Tibial artery (tissue), 4 donors: ENCODE data around the gene CAMSAP2.

ENCODE experiments used
- DNase-seq, 2 donors: peaks; one replicate each; pipeline ENCODE4 v3.0.0-alpha.2; 2019
- H3K27ac ChIP-seq, 2 donors: fragments of 200-600 bp; sonication (generic) in 1 of 2; 1 replicate in 1 of 2; 2 replicates in 1 of 2; pipeline ENCODE4 v1.5.1; 2018 to 2019; ENCODE audit warnings: mild to moderate bottlenecking in 1 of 2
- H3K27me3 ChIP-seq, 2 donors: fragments of 200-600 bp; sonication (generic) in 1 of 2; one replicate each; pipeline versions ENCODE4 v1.5.1 to v1.6.0; 2016 to 2019
- H3K36me3 ChIP-seq, 3 donors: fragments of 200-600 bp; sonication (generic) in 2 of 3; one replicate each; pipeline ENCODE4 v1.5.1; 2016 to 2019; ENCODE audit warnings: mild to moderate bottlenecking in 2 of 3
- H3K4me1 ChIP-seq, 4 donors: fragments of 200-600 bp; sonication (generic) in 2 of 4; 1 replicate in 3 of 4; 2 replicates in 1 of 4; pipeline ENCODE4 v1.5.1; 2016 to 2019
- H3K4me3 ChIP-seq, 2 donors: fragments of 200-600 bp; sonication (generic) in 1 of 2; 1 replicate in 1 of 2; 2 replicates in 1 of 2; pipeline ENCODE4 v1.5.1; 2018 to 2019; ENCODE audit warnings: mild to moderate bottlenecking in 2 of 2
- H3K9me3 ChIP-seq, 3 donors: fragments of 200-600 bp; sonication (generic) in 1 of 3; one replicate each; pipeline ENCODE4 v1.5.1; 2016 to 2019
- CTCF ChIP-seq, 2 experiments: fragments of 200-600 bp in 1 of 2; fragments of 450-650 bp in 1 of 2; IDR thresholded peaks; one replicate each; pipeline ENCODE4 v1.5.1; 2017 to 2019; ENCODE audit warnings: antibody characterized with exemption in 2 of 2, mild to moderate bottlenecking in 1 of 2, moderate library complexity in 1 of 2
- intact Hi-C: fragments of 100-400 bp; cut with DNase I; formaldehyde crosslinking; loops from one replicate; pipeline ENCODE4 v1.15.0; 2023; ENCODE audit warnings: low total_unique reads

The CAMSAP2 gene

DNA sequence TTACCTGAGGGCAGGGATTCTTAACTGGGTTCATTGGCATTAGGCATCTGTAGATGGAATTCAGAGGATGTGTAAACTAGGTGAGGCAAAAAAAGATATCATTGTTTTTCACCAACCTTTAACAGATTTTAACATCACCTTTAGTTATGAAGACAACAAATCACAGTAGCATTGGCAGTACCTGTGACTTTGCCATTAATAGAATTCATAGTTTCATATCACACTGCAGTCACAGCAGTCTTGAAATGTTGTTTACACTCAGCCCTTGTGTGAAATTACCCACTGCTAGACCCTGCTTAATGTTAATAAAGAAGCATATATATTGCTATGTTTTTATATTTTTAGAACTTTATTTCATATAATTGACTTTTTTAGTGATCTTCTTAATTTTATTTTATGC lies 154.3 kb downstream of the CAMSAP2 start:
- Histone ChIP-seq H3K4me3 (no peak overlapping the region), H3K4me1 (peaks cover 0 to 20% (median 13%) of the 10 kb centered on the region in 4 donors), H3K36me3 (no peaks in the 10 kb centered on the region), H3K27ac (no peak overlapping the region), H3K27me3 (peaks cover 3 to 4% of the 10 kb centered on the region in 2 donors), H3K9me3 (no peaks in the 10 kb centered on the region)
- no peak for DNase-seq
- intact Hi-C loops = no loop called here
- no peak for TF ChIP-seq CTCF (IDR thresholded peaks at IDR 0.05)

DNA sequence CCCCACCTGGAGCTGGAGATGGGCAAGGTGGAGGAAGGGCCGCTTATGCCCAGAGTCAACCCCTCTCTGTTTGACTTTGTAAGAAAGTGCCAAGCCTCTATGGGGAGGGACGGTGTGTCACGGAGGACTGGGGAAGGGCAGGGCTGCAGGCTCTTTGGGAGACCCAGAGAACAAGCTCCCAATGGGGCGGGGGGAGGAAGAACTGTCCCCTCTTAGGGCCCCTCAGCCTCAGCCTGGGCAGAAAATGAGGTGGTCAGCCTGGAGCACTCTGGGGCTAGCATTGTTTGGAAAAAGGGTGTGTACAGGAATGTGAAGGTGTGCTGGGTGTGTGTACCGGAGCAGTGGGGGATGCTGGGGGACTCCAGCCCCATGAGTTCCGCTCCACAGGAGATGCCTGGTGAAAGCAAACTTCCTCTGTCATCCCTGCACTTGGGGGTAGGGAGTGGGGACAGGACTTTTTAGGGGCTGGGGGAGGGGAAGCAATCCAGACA lies 154.8 kb downstream of the CAMSAP2 start:
- intact Hi-C loops = no loop called here
- Histone ChIP-seq H3K9me3 (no peaks in the 10 kb centered on the region), H3K27me3 (peaks cover 3 to 4% of the 10 kb centered on the region in 2 donors), H3K4me3 (no peak overlapping the region), H3K36me3 (no peaks in the 10 kb centered on the region), H3K27ac (no peak overlapping the region), H3K4me1 (peaks cover 0 to 20% (median 13%) of the 10 kb centered on the region in 4 donors)
- DNase-seq = no peak
- TF ChIP-seq CTCF (IDR thresholded peaks at IDR 0.05) = no peak

- H3K27me3 ChIP-seq = peaks cover 3 to 4% of the 10 kb centered on the region in 2 donors
- intact Hi-C loops = no loop called here
- no peak for TF ChIP-seq CTCF (IDR thresholded peaks at IDR 0.05)
- no peak for DNase-seq
- no peaks in the 10 kb centered on the region for H3K9me3 ChIP-seq
- H3K36me3 ChIP-seq = no peaks in the 10 kb centered on the region
- H3K4me3 ChIP-seq = no peak within 1 kb of the TSS
- no peak within 1 kb of the TSS for H3K27ac ChIP-seq
- peaks cover 0 to 20% (median 13%) of the 10 kb centered on the region in 4 donors for H3K4me1 ChIP-seq
These were observed 156.2 kb downstream of the CAMSAP2 start, which contains the start of gene INAVA for GRCh38 chr1:200894712-200895442. TSS of gene INAVA (plus strand) at chr1:200894900. CDS start at chr1:200898401, 3,501 bp downstream.

- intact Hi-C loops = no loop called here
- H3K27me3 ChIP-seq = peaks cover 0 to 3% of the 10 kb centered on the region in 2 donors
- no peak for TF ChIP-seq CTCF (IDR thresholded peaks at IDR 0.05)
- DNase-seq = no peak
- H3K4me1 ChIP-seq = peaks cover 0 to 18% (median 13%) of the 10 kb centered on the region in 4 donors
- H3K4me3 ChIP-seq = no peak overlapping the region
- H3K9me3 ChIP-seq = no peaks in the 10 kb centered on the region
- H3K27ac ChIP-seq = no peak overlapping the region
- no peaks in the 10 kb centered on the region for H3K36me3 ChIP-seq
These were observed 156.7 kb downstream of the CAMSAP2 start for GRCh38 chr1:200895443-200895789.

- Histone ChIP-seq H3K4me1 (peaks cover 0 to 13% (median 10%) of the 10 kb centered on the region in 4 donors), H3K9me3 (no peaks in the 10 kb centered on the region), H3K27me3 (peaks cover 0 to under 1% of the 10 kb centered on the region in 2 donors), H3K36me3 (no peaks in the 10 kb centered on the region), H3K27ac (no peak overlapping the region), H3K4me3 (no peak overlapping the region)
- intact Hi-C loops = no loop called here
- DNase-seq = no peak
- no peak for TF ChIP-seq CTCF (IDR thresholded peaks at IDR 0.05)
These were observed 157.3 kb downstream of the CAMSAP2 start for GRCh38 chr1:200895801-200896530.
